Fibroblast of villous mesenchyme (primary cell): ENCODE data around the gene ACOT7. TPM values are rescaled to one million over a fixed set of nuclear protein-coding genes. Genes with fewer than 3 reads are reported as not detected.

Experiments
- DNase-seq: peaks from one replicate; pipeline ENCODE4 v3.0.0-alpha.2; 2010; ENCODE audit warnings: low read depth
- H3K4me3 ChIP-seq: 2 replicates; pipeline ENCODE4 v1.5.1; 2011; ENCODE audit warnings: low read depth, mild to moderate bottlenecking, low read length
- total RNA-seq: library from RNA; depleted of rRNA; stranded (reverse); fragments of >200 nt; gene quantifications from 2 replicates; pipeline ENCODE4 v1.2.3, GENCODE V29; 2012
- TF ChIP-seq, protein P1 (sequence below): IDR thresholded peaks from 2 replicates; pipeline ENCODE4 v1.5.1; 2012; ENCODE audit warnings: low read depth, mild to moderate bottlenecking, low read length; ENCODE audit not compliant: insufficient read depth

The ACOT7 gene
- total RNA-seq, 1 donor = 17.3 TPM

DNA sequence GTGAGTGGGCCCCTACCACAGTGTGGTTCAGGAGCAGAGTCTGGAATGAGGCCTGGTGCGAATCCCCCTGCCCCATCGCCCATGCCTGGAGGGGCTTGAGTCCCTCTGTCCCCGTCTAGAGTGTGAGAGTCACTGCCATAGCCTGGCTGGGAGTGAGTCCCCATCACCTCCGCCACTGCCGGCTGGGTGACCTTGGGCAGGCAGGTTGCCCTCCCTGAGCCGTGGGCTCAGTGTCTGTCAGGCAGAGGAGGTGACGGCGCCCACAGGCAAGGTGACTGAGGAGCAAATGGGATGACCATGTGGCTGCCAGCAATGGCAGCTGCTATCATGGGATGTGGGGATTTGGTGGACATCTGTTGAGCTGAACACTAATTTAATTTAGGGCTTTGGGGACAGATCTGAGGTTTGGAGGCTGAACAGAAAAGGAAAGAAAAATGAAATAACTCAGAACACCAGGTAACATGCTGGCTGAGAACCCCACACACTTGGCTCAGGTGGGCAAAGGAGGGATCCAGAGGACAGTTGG, 94.6 kb downstream of the ACOT7 start:
- TF ChIP-seq, protein P1, sequence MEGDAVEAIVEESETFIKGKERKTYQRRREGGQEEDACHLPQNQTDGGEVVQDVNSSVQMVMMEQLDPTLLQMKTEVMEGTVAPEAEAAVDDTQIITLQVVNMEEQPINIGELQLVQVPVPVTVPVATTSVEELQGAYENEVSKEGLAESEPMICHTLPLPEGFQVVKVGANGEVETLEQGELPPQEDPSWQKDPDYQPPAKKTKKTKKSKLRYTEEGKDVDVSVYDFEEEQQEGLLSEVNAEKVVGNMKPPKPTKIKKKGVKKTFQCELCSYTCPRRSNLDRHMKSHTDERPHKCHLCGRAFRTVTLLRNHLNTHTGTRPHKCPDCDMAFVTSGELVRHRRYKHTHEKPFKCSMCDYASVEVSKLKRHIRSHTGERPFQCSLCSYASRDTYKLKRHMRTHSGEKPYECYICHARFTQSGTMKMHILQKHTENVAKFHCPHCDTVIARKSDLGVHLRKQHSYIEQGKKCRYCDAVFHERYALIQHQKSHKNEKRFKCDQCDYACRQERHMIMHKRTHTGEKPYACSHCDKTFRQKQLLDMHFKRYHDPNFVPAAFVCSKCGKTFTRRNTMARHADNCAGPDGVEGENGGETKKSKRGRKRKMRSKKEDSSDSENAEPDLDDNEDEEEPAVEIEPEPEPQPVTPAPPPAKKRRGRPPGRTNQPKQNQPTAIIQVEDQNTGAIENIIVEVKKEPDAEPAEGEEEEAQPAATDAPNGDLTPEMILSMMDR = no peak
- no peak overlapping the region for H3K4me3 ChIP-seq
- no peak for DNase-seq

DNA sequence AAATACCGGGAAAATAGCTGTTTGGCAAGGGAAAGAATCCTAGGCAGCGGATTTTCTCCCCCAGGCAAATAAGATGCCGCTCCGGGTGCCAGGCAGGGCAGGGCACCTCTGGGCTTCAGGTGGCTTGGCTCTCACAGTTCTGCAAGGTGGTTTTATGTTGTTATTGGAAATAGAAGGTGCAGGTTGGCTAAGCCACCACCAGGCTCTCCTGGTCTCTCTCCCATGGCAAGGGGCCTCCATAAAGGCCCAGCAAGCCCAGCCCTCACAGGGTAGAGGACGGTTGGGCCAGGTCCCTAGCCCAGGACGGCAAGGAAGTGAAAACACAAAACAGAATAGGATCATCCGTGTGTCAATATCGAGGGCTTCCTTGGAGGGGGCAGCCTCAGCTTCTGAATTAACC, 95.0 kb downstream of the ACOT7 start:
- no peak overlapping the region for H3K4me3 ChIP-seq
- DNase-seq = no peak
- TF ChIP-seq, protein P1 = no peak

DNA sequence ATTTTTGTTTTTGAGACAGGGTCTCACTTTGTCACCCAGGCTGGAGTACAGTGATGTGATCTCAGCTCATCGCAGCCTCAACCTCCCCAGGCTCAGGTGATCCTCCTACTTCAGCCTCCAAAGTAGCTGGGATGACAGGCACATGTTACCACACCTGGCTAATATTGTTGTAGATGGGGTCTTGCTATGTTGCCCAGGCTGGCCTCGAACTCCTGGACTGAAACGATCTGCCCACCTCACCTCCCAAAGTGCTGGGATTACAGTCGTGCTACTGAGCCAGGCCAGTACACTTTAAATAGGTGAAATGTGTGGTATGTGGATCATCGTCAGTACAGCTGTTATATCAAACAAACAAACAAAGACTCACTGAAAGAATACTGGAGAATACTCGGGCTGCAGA, 97.7 kb downstream of the ACOT7 start:
- TF ChIP-seq, protein P1 = no peak
- DNase-seq = no peak
- no peak overlapping the region for H3K4me3 ChIP-seq

DNA sequence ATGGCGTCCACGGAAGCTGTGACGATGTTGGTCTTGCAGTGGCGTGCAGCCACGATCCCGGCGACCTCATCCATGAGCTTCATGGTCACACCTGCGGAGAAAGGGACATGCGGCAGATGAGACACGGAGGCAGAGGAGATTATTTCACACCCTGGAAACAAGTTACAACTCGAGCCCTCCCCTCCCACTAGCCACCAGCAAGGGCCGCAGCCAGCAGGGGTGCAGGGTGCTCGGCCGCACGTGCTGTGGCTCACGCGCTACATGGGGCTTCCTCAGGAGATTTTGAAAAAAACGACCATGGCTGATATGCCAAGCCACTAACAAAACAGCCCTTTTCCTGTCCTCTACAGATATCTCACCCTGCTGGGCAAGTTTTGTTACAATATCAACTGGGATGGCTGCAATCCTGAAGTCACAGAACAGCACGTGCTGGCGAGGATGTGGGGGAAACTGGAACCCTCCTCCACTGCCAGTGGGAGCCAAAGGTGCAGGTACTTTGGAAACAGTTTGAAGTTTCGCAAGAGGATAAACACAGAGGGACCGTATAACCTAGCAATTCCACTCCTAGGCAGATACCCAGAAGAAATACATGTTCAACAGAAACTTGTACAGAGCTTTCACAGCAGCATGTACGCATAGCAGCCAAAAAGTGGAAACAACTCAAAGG, 98.5 kb downstream of the ACOT7 start:
- DNase-seq = no peak
- H3K4me3 ChIP-seq = no peak overlapping the region
- TF ChIP-seq, protein P1 = no peak

DNA sequence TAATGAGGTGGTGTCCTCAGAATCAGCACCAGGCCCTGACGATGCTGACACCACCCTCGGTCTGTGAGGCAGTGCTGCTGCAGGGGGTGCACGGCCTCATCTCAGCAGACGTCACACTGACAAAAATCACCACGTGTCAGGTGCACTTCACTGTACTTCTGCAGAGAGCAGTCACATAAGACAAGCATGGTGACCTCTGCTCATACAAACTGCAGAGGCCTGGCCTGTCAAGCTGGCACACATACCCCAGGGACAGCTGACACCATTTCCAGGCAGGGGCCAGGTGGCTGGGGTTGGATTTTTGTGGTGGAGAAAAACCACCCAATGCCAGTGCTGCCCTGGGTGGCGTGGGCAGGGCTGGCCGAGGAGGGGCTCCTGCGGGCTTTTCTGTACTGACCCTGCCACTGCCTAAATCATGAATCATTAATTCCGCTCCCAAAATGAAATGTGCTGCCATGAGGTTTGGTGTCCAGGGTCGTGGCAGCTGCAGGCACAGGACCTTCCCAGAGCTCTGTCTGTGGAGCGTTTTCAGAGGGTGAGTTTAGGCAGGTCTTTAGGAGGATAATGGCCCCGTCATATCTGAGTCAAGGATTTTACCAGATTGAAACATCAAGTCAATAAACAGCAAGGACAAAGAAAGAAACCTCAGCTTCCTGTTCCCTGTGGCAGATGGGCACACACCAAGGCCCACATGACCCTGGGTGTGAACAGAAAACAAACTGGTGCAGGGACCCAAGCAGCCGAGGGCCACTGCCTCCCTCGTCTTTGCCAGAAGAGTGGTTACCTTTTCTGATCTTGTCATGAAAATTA, 99.3 kb downstream of the ACOT7 start:
- TF ChIP-seq, protein P1 = no peak
- H3K4me3 ChIP-seq = no peak overlapping the region
- no peak for DNase-seq

DNA sequence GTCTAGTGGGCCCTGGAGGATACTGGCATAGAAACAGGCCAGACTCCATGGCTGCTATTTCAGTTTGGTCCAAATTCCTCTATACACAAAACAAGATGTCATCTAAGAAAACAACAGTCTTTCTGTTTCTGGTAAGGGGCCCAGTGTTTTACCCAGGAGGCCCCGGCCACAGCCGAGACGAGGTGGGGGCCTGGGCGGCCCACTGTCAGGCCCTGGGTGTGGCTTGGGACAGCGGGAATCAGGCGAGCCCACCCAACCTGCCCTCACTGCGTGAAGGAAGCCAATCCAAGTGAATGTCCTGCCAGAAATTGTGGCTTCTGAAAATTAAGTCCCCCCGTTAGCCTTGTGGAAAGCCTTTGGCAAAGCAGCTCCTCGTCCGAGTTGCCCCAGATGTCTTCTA, 101.5 kb downstream of the ACOT7 start:
- TF ChIP-seq, protein P1 = no peak
- no peak overlapping the region for H3K4me3 ChIP-seq
- no peak for DNase-seq
